Measurements from ENCODE around the gene KCMF1. TPM values are rescaled to one million over a fixed set of nuclear protein-coding genes. Genes with fewer than 3 reads are reported as not detected.

Gene KCMF1
- polyA plus RNA-seq, 1 experiment: 121 TPM

DNA sequence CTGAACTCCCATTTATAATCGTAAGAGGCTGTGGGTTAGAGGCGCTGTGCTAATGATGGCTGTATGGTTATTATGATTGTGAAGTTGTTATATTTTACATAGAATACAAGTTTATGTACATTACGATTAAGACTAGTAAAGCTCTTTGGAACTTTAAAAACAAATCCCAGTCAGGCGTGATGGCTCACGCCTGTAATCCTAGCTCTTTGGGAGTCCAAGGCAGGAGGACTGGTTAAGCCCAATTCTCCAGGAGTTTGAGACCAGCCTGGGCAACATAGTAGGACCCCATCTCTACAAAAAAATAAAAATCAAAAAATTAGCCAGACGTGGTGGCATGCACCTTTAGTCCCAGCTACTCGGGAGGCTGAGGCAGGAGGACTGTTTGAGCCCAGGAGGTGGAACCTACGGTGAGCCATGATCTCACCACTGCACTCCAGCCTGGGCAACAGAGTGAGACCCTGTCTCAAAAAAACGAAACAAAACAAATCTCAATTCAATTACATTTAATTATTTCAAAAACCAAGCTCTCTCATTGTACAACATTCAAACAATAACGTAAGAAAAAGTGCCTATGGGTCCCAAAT, 23.9 kb upstream of the KCMF1 start:
- Histone ChIP-seq H3K9me3 (ENCODE audit: control insufficient read depth, insufficient read depth, low read length) (no peaks in the 10 kb centered on the region), H3K4me3 (ENCODE audit: low read depth, low read length) (no peak overlapping the region), H3K27me3 (ENCODE audit: control insufficient read depth, insufficient read depth, low read length) (no peaks in the 10 kb centered on the region), H3K27ac (ENCODE audit: low read depth, low read length) (no peak overlapping the region)
- POLR2A ChIA-PET: interaction anchor here (1.0 to 2.0 kb wide), 3 partner anchors 11 to 28 kb away, joined by 3 to 10 read pairs (median 6); partner anchors contain the start of gene KCMF1
- CTCF ChIA-PET: interaction anchor here (1.0 to 3.8 kb wide), 3 partner anchors 21 to 338 kb away, joined by 4 to 28 read pairs (median 5); no protein-coding TSS in a partner anchor
- DNase-seq (ENCODE audit: low read depth, low spot score): no peak
- TF ChIP-seq, protein P1, sequence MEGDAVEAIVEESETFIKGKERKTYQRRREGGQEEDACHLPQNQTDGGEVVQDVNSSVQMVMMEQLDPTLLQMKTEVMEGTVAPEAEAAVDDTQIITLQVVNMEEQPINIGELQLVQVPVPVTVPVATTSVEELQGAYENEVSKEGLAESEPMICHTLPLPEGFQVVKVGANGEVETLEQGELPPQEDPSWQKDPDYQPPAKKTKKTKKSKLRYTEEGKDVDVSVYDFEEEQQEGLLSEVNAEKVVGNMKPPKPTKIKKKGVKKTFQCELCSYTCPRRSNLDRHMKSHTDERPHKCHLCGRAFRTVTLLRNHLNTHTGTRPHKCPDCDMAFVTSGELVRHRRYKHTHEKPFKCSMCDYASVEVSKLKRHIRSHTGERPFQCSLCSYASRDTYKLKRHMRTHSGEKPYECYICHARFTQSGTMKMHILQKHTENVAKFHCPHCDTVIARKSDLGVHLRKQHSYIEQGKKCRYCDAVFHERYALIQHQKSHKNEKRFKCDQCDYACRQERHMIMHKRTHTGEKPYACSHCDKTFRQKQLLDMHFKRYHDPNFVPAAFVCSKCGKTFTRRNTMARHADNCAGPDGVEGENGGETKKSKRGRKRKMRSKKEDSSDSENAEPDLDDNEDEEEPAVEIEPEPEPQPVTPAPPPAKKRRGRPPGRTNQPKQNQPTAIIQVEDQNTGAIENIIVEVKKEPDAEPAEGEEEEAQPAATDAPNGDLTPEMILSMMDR (IDR thresholded peaks at IDR 0.05; ENCODE audit: low read depth, low read length): no peak

DNA sequence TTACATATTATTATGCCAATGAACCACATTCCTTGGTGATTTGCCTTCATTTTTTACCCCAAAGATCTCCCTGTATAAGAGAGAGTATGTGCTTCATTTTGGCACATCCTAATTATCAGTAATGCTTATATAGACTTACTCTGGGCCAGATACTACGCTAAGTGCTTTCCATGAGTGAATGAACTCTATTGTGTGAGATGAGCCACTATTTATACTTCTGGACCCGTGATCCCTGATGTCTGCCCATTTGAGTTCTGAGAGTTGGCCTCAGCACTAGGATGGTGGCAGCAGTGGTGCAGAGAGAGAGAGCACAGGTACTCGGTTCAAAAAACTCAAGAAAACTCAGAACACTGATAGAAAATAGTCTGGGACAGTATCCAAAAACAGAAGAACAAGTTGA, 17.4 kb upstream of the KCMF1 start:
- H3K27ac ChIP-seq (ENCODE audit: low read depth, low read length): no peak overlapping the region
- TF ChIP-seq, protein P1 (IDR thresholded peaks at IDR 0.05; ENCODE audit: low read depth, low read length): no peak
- no peak overlapping the region for H3K4me3 ChIP-seq (ENCODE audit: low read depth, low read length)
- no peaks in the 10 kb centered on the region for H3K9me3 ChIP-seq (ENCODE audit: control insufficient read depth, insufficient read depth, low read length)
- DNase-seq (ENCODE audit: low read depth, low spot score): no peak
- ChIA-PET POLR2A (no interaction called here), CTCF (interaction anchor here (2.4 kb wide), 1 partner anchor 28 kb away, joined by 9 read pairs; no protein-coding TSS in a partner anchor)
- no peaks in the 10 kb centered on the region for H3K27me3 ChIP-seq (ENCODE audit: control insufficient read depth, insufficient read depth, low read length)

DNA sequence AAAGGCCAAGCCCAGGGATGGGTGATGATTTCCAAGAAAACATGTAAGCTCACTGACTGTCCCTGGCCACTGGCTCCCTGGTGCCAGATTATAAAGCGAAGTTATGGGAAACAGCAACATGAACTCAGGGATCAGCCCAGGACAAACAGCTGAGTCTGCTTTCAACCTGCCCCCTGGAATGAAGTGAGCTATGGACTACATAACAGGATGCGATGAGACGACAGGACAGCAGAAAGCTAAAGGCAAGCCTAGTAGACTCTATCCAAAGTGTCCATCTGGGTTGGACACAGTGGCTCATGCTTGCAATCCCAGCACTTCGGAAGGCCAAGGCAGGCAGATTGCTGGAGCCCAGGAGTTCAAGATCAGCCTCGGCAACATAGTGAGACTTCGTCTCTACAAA, 16.6 kb upstream of the KCMF1 start:
- TF ChIP-seq, protein P1 (IDR thresholded peaks at IDR 0.05; ENCODE audit: low read depth, low read length): no peak
- ChIA-PET CTCF (interaction anchor here (0.7 to 2.4 kb wide), 2 partner anchors 28 to 80 kb away, joined by 4 to 9 read pairs; no protein-coding TSS in a partner anchor), POLR2A (no interaction called here)
- no peaks in the 10 kb centered on the region for H3K9me3 ChIP-seq (ENCODE audit: control insufficient read depth, insufficient read depth, low read length)
- H3K27me3 ChIP-seq (ENCODE audit: control insufficient read depth, insufficient read depth, low read length): no peaks in the 10 kb centered on the region
- no peak for DNase-seq (ENCODE audit: low read depth, low spot score)
- no peak overlapping the region for H3K27ac ChIP-seq (ENCODE audit: low read depth, low read length)
- H3K4me3 ChIP-seq (ENCODE audit: low read depth, low read length): no peak overlapping the region

DNA sequence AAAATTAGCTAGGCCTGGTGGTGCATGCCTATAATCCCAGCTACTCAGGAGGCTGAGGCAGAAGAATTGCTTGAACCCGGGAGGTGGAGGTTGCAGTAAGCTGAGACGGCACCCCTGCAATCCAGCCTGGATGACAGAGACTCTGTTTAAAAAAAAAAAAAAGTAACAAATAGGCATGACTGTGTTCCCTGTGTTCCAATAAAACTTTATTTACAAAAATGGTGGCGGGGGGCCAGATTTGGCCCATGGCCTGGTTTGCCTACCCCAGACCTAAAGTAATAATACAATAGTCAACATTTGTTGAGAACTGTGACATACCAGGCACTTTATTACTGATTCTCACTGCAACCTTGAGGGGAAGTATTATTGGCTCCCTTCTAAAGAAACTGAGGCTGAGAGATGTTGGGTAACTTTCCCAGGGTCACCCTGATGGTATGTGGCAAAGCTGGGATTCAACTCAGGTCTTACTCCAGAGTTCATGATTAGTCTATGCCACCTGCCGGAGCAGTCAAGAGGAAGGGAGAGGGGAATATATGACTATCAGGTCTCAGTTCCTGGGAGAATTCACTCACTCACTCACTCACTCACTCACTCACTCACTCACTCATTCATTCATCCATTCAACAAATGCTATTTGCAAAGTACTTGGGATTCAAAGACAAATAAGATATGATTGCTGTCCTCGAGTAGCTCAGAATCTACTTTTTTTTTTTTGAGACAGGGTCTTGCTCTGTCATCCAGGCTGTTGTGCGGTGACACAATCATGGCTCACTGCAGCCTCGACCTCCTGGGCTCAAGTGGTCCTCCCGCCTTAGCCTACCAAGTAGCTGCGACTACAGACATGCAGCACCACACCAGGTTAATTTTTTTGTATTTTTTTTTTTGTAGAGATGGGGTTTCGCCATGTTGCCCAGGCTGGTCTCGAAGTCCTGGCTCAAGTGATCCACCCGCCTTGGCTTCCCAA, 14.3 kb upstream of the KCMF1 start:
- no peaks in the 10 kb centered on the region for H3K9me3 ChIP-seq (ENCODE audit: control insufficient read depth, insufficient read depth, low read length)
- no peak overlapping the region for H3K4me3 ChIP-seq (ENCODE audit: low read depth, low read length)
- ChIA-PET POLR2A (no interaction called here), CTCF (interaction anchor here (0.6 to 0.9 kb wide), 2 partner anchors 11 to 715 kb away, joined by 3 to 7 read pairs; no protein-coding TSS in a partner anchor)
- no peak overlapping the region for H3K27ac ChIP-seq (ENCODE audit: low read depth, low read length)
- no peak for DNase-seq (ENCODE audit: low read depth, low spot score)
- TF ChIP-seq, protein P1 (IDR thresholded peaks at IDR 0.05; ENCODE audit: low read depth, low read length): no peak
- H3K27me3 ChIP-seq (ENCODE audit: control insufficient read depth, insufficient read depth, low read length): no peaks in the 10 kb centered on the region

Measured in AG04450 (cell line).